Left cardiac atrium (tissue), 4 donors: ENCODE results near the gene ZBTB47. TPM values are rescaled to one million over a fixed set of nuclear protein-coding genes. Genes with fewer than 3 reads are reported as not detected.

ENCODE experiments used
- ATAC-seq, 2 donors: fragments of 200-7000 bp; cut with Tn5 transposase; one replicate each; pipeline ENCODE4 v1.9.1; 2020; ENCODE audit warnings: mild to moderate bottlenecking in 2 of 2, moderate library complexity in 2 of 2
- DNase-seq: peaks from one replicate; pipeline ENCODE4 v3.0.0-alpha.2; 2020
- intact Hi-C, 2 donors: fragments of 100-400 bp; cut with DNase I; formaldehyde crosslinking; loops; one replicate each; pipeline versions ENCODE4 v1.14.1 to v1.15.1; 2022 to 2023
- total RNA-seq, 2 donors: library from RNA; stranded (reverse); fragmentation: NEBNext Ultra II Directional; extraction: Animal tissue kit (Norgen Biotek cat#: 25700); gene quantifications; one replicate each; pipeline ENCODE4 v1.2.1, GENCODE V29; 2021
- donor health status: DM: no; HTN: yes; CAD: no.
- donor health status: DM: no; HTN: yes; CAD: no; lungs with severe emphysema.
- donor health status: DM: yes; HTN: yes; CAD: no.
- donor health status: Dilated cardiomyopathy.

The ZBTB47 gene
- total RNA-seq, 2 donors from 2014 or later, result 68.5 to 108 TPM

GRCh38 chr3:42678447-42678846 is 24.9 kb downstream of the ZBTB47 start:
- intact Hi-C loops, result no loop called here
- ATAC-seq (no peak), DNase-seq (no peak)

GRCh38 chr3:42680271-42680670 is 26.8 kb downstream of the ZBTB47 start:
- DNase-seq (no peak), ATAC-seq (no peak)
- intact Hi-C loops, result no loop called here

- intact Hi-C loops, result no loop called here
- DNase-seq (no peak), ATAC-seq (no peak)
Observed at GRCh38 chr3:42680806-42681205, 27.3 kb downstream of the ZBTB47 start.

- ATAC-seq (no peak), DNase-seq (no peak)
- intact Hi-C loops, result no loop called here
Observed at GRCh38 chr3:42681361-42682038, 28.0 kb downstream of the ZBTB47 start.

- DNase-seq, result no peak
- ATAC-seq, result no peak
- intact Hi-C loops, result no loop called here
Observed at GRCh38 chr3:42682301-42683070, 29.0 kb downstream of the ZBTB47 start.

- intact Hi-C loops, result no loop called here
- peak; percentile 79 for DNase-seq
- ATAC-seq, result peak; percentile 89 to 90
Observed at GRCh38 chr3:42683875-42684598, 30.5 kb downstream of the ZBTB47 start.

- intact Hi-C loops, result no loop called here
- ATAC-seq, result no peak
- DNase-seq, result peak; percentile 2
Observed at GRCh38 chr3:42684632-42685362, 31.3 kb downstream of the ZBTB47 start.

GRCh38 chr3:42685363-42685881 is 31.9 kb downstream of the ZBTB47 start, which contains the start of gene KLHL40:
Gene KLHL40 (plus strand): TSS chr3:42685537. CDS start chr3:42685619, 82 bp downstream.
- peak; percentile 17 for DNase-seq
- intact Hi-C loops, result no loop called here
- ATAC-seq, result peak in 1 of 2 donors; percentile 6

GRCh38 chr3:42685891-42686820 is 32.7 kb downstream of the ZBTB47 start:
- ATAC-seq, result no peak
- intact Hi-C loops, result no loop called here
- DNase-seq, result peak; percentile 18

GRCh38 chr3:42686832-42687650 is 33.5 kb downstream of the ZBTB47 start:
- intact Hi-C loops, result no loop called here
- no peak for ATAC-seq
- DNase-seq, result peak; percentile 9

GRCh38 chr3:42688016-42688415 is 34.5 kb downstream of the ZBTB47 start:
- ATAC-seq, result no peak
- DNase-seq, result peak; percentile 17
- intact Hi-C loops, result no loop called here

DNA sequence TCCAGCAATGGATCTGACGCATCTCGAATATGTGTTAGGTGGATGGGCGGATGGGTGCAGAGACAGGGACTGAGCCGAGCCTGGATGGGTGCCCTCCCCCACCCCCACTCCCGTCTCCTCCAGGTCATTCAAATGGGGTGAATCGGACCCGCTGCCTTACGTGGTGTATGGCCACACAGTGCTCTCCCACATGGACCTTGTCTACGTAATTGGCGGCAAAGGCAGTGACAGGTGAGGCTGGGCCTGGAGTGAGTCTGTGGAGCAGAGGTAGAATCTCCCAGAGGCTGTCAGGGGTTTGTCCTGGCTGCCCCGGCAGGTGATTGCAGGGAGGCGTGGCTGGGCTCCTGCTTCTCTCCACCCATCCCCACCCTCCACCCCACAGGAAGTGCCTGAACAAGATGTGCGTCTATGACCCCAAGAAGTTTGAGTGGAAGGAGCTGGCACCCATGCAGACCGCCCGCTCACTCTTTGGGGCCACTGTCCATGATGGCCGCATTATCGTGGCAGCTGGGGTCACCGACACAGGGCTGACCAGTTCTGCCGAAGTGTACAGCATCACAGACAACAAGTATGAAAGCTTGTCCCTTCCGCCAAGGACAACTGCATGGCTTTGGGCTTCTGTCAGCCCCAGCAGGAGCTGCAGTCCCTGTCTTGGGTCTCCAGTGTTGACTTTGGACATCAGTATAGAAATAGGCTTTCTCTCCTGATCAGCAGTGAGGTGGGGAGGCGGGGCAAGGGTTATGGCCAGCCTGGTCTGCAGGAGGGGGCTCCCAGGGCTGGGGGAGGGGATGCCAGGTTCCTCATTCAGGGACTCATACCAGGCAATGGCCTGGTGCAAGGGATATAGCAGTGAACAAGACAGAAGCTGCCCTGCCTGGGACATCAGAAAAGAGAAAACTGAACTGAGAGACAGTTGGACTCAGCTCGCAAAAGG is 35.3 kb downstream of the ZBTB47 start:
- DNase-seq (peak; percentile 6), ATAC-seq (no peak)
- intact Hi-C loops, result no loop called here

- peak; percentile 6 for DNase-seq
- intact Hi-C loops, result no loop called here
Observed at GRCh38 chr3:42689421-42690014, 36.0 kb downstream of the ZBTB47 start.

DNA sequence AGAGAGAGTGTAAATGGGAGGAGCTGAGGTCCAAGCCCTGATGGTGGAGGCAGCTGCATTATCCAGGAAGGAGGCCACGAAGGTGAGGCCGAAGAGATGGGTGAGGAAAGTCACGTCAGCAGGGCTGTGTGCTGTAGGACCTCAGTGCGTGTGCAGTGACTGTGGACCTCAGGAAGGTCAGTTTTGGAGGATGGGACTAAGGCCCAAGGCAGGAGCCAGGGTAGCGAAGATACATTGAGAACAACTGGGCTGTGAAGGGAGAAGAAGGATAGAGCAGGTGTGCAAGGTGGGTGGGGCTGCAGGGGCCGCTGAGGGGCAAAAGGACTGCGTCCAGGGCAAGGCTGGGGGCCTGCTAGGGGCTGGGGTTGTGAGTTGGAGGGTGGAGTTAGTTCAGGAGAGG is 36.7 kb downstream of the ZBTB47 start:
- peak; percentile 9 for DNase-seq
- intact Hi-C loops, result no loop called here
- ATAC-seq, result no peak

More at GRCh38 chr3:42689421-42690014, 36.0 kb downstream of the ZBTB47 start:
- no peak for ATAC-seq

DNA sequence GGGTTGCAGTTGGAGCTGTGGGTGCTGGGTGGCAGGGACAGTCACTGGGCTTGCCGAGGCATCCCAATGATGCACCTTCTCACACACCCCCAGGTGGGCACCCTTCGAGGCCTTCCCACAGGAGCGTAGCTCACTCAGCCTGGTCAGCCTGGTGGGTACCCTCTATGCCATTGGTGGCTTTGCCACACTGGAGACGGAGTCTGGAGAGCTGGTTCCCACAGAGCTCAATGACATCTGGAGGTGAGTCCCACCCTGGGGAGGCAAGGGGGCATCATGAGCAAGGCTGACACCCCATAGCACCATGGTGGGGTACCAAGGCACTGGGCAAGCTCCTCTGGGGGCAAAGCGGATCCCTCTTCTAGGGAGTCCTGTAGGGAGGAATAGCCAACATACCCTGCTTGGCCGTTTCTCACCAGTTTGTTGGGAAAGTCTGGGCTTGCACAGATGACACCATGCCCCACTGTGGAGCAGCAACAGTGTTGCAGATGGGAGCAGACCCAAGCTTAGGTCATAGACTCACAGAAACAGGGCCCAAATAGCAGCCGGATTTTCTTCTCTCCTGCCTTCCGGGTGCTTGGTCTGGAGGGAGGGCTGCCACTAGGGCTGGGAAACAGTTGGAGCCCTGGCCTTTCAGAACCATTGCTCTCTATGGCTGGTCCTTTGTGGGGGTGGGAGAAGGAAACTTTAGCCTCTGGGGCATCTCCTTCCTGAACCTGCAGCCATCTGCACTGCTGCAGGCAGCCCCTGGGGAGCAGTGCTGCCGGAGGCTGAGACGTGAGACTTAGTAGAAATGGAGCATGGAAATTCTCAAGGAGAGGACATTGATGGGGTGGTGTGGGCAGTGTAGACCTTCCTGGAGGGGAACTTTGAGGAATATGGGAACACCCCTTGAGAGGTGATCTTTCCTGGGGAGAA is 37.5 kb downstream of the ZBTB47 start:
- DNase-seq, result peak; percentile 16
- ATAC-seq, result peak in 1 of 2 donors; percentile 34
- intact Hi-C loops, result no loop called here
